Forelimb muscle (tissue), 1 donor: ENCODE results near the gene CALCOCO1. TPM values are rescaled to one million over a fixed set of nuclear protein-coding genes. Genes with fewer than 3 reads are reported as not detected.
"Not testable (repeated sequence)": the region's sequence is repeated elsewhere in the genome, so short reads cannot be mapped to it uniquely, and the experiment has no call there.

Source experiments
- DNase-seq: peaks from one replicate; pipeline ENCODE4 v3.0.0-alpha.2; 2013; ENCODE audit warnings: low read depth
- polyA plus RNA-seq: library from polyadenylated mRNA; unstranded; fragments of 120-200 nt; gene quantifications from one replicate; pipeline ENCODE4 v1.2.1, GENCODE V29; 2013; ENCODE audit not compliant: insufficient read length

Gene CALCOCO1
- 80.8 TPM for polyA plus RNA-seq

GRCh38 chr12:53727310-53728041, at the start of gene CALCOCO1:
Gene CALCOCO1 (minus strand): TSS chr12:53727452. CDS start chr12:53725242, 2,210 bp downstream.
- DNase-seq = peak; percentile 96

GRCh38 chr12:53776872-53777271, 49.6 kb upstream of the CALCOCO1 start:
- DNase-seq = no peak

- no peak for DNase-seq
These were observed 48.4 kb upstream of the CALCOCO1 start for GRCh38 chr12:53775478-53776145.

GRCh38 chr12:53770281-53770680, 43.0 kb upstream of the CALCOCO1 start:
- no peak for DNase-seq

- no peak for DNase-seq
These were observed 41.7 kb upstream of the CALCOCO1 start for GRCh38 chr12:53768976-53769375.

GRCh38 chr12:53766881-53767280, 39.6 kb upstream of the CALCOCO1 start:
- no peak for DNase-seq

GRCh38 chr12:53765891-53766290, 38.6 kb upstream of the CALCOCO1 start:
- no peak for DNase-seq

GRCh38 chr12:53764615-53765014, 37.4 kb upstream of the CALCOCO1 start:
- DNase-seq = no peak

GRCh38 chr12:53762793-53763192, 35.5 kb upstream of the CALCOCO1 start:
- DNase-seq = not testable (repeated sequence)

- no peak for DNase-seq
These were observed 34.1 kb upstream of the CALCOCO1 start for GRCh38 chr12:53761306-53761705.

GRCh38 chr12:53759261-53759660, 32.0 kb upstream of the CALCOCO1 start:
- DNase-seq = no peak

GRCh38 chr12:53758730-53759103, 31.5 kb upstream of the CALCOCO1 start:
- no peak for DNase-seq

- DNase-seq = no peak
These were observed 31.0 kb upstream of the CALCOCO1 start for GRCh38 chr12:53758081-53758729.

- no peak for DNase-seq
These were observed 30.0 kb upstream of the CALCOCO1 start for GRCh38 chr12:53757101-53757770.

- no peak for DNase-seq
These were observed 29.2 kb upstream of the CALCOCO1 start for GRCh38 chr12:53756300-53757100.

- DNase-seq = no peak
These were observed 28.6 kb upstream of the CALCOCO1 start for GRCh38 chr12:53755893-53756292.

- no peak for DNase-seq
These were observed 28.2 kb upstream of the CALCOCO1 start for GRCh38 chr12:53755451-53755891.

- DNase-seq = no peak
These were observed 27.5 kb upstream of the CALCOCO1 start for GRCh38 chr12:53754633-53755264.

GRCh38 chr12:53754188-53754585, 26.9 kb upstream of the CALCOCO1 start:
- DNase-seq = no peak

- DNase-seq = no peak
These were observed 25.4 kb upstream of the CALCOCO1 start for GRCh38 chr12:53752621-53753020.

- no peak for DNase-seq
These were observed 24.9 kb upstream of the CALCOCO1 start for GRCh38 chr12:53752192-53752601.
